NCI-H526 (cell line): ENCODE measurements around the gene FBXL14.
A peak's percentile ranks its signal among the peaks of the same experiment; 100 is the strongest.

Experiments
- DNase-seq, 2 experiments: peaks; one replicate each; lab custom pipeline; 2025; lab: John Stamatoyannopoulos, UW

Gene FBXL14

GRCh38 chr12:1593174-1594005 is 991 bp downstream of the FBXL14 start:
- peak; percentile 53 to 87 for DNase-seq

- DNase-seq: peak; percentile 71 to 92
Observed at GRCh38 chr12:1592444-1593173, 1.8 kb downstream of the FBXL14 start.

GRCh38 chr12:1591543-1591942 is 2.8 kb downstream of the FBXL14 start:
- peak in 1 of 2 experiments; percentile 44 for DNase-seq

GRCh38 chr12:1591034-1591433 is 3.3 kb downstream of the FBXL14 start:
- peak; percentile 46 to 49 for DNase-seq

- DNase-seq: peak in 1 of 2 experiments; percentile 68
Observed at GRCh38 chr12:1590221-1590979, 4.0 kb downstream of the FBXL14 start.

- no peak for DNase-seq
Observed at GRCh38 chr12:1588575-1588947, 5.8 kb downstream of the FBXL14 start.

- peak in 1 of 2 experiments; percentile 8 for DNase-seq
Observed at GRCh38 chr12:1587927-1588574, 6.3 kb downstream of the FBXL14 start.

GRCh38 chr12:1584326-1584725 is 10.1 kb downstream of the FBXL14 start:
- DNase-seq: no peak

- peak; percentile 70 to 87 for DNase-seq
Observed at GRCh38 chr12:1583421-1584078, 10.8 kb downstream of the FBXL14 start.

- DNase-seq: peak in 1 of 2 experiments; percentile 21
Observed at GRCh38 chr12:1582709-1583050, 11.7 kb downstream of the FBXL14 start.

- no peak for DNase-seq
Observed at GRCh38 chr12:1581973-1582708, 12.2 kb downstream of the FBXL14 start.

GRCh38 chr12:1580526-1580925 is 13.9 kb downstream of the FBXL14 start:
- no peak for DNase-seq

GRCh38 chr12:1579651-1580435 is 14.5 kb downstream of the FBXL14 start:
- DNase-seq: peak; percentile 17 to 40

- DNase-seq: peak in 1 of 2 experiments; percentile 32
Observed at GRCh38 chr12:1576410-1577241, 17.8 kb downstream of the FBXL14 start.

- peak; percentile 59 to 76 for DNase-seq
Observed at GRCh38 chr12:1575408-1576401, 18.7 kb downstream of the FBXL14 start.

GRCh38 chr12:1574865-1575259 is 19.5 kb downstream of the FBXL14 start:
- no peak for DNase-seq

GRCh38 chr12:1573960-1574864 is 20.2 kb downstream of the FBXL14 start:
- peak in 1 of 2 experiments; percentile 18 for DNase-seq
